Measurements from ENCODE around the gene SEMA3C.

Gene SEMA3C

GRCh38 chr7:80838643-80839042, 80.2 kb downstream of the SEMA3C start:
- no peaks in the 10 kb centered on the region for H3K9me3 ChIP-seq (ENCODE audit: control insufficient read depth, insufficient read depth, low read length)
- no peaks in the 10 kb centered on the region for H3F3A ChIP-seq (ENCODE audit: control insufficient read depth, insufficient read depth)
- no peaks in the 10 kb centered on the region for H3K9me2 ChIP-seq (replicated peaks; ENCODE audit: control insufficient read depth, low read length)
- H3K36me3 ChIP-seq (ENCODE audit: control insufficient read depth, low read length): no peaks in the 10 kb centered on the region
- TF ChIP-seq CTCF (IDR thresholded peaks at IDR 0.05; ENCODE audit: low read depth, low read length, poor library complexity, severe bottlenecking) (no peak), EZH2phosphoT487 (IDR thresholded peaks at IDR 0.05; ENCODE audit: borderline replicate concordance, low read length) (no peak)
- no peaks in the 10 kb centered on the region for H3K79me2 ChIP-seq (ENCODE audit: control insufficient read depth, low read length)
- H3K4me1 ChIP-seq (ENCODE audit: control insufficient read depth, low read length): no peaks in the 10 kb centered on the region
- H3K4me2 ChIP-seq (ENCODE audit: low read length): no peak overlapping the region
- no peaks in the 10 kb centered on the region for H4K20me1 ChIP-seq (ENCODE audit: control insufficient read depth, insufficient read depth, low read depth, low read length)
- H3K27ac ChIP-seq (ENCODE audit: low read depth, low read length): no peak overlapping the region
- H3K4me3 ChIP-seq (ENCODE audit: low read length): no peak overlapping the region
- H3K27me3 ChIP-seq (ENCODE audit: control insufficient read depth, low read length): no peaks in the 10 kb centered on the region

DNA sequence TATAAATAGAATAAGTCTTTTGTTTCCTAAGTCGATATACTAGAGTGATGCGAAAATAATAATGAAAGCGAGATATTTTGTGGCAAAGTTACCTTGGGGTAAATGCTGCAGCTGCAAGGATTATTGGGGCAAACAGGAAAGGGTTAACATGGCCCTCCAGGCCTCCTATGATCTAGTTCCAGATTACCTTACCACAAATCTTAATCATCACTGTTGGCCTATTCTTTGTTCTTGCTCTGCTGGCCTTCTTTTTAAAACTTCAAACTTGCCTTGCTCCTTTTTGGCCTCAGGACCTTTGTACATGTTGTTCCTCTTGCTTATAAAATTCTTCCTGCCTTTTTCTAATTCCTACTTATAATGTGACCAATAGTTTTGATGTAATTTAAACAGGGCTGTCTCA, 81.5 kb downstream of the SEMA3C start:
- no peak overlapping the region for H3K27ac ChIP-seq (ENCODE audit: low read depth, low read length)
- no peaks in the 10 kb centered on the region for H3K4me1 ChIP-seq (ENCODE audit: control insufficient read depth, low read length)
- no peaks in the 10 kb centered on the region for H3F3A ChIP-seq (ENCODE audit: control insufficient read depth, insufficient read depth)

GRCh38 chr7:80835251-80835650, 83.6 kb downstream of the SEMA3C start:
- no peaks in the 10 kb centered on the region for H3F3A ChIP-seq (ENCODE audit: control insufficient read depth, insufficient read depth)
- H3K79me2 ChIP-seq (ENCODE audit: control insufficient read depth, low read length): no peaks in the 10 kb centered on the region
- TF ChIP-seq EZH2phosphoT487 (IDR thresholded peaks at IDR 0.05; ENCODE audit: borderline replicate concordance, low read length) (no peak), CTCF (IDR thresholded peaks at IDR 0.05; ENCODE audit: low read depth, low read length, poor library complexity, severe bottlenecking) (no peak)
- H4K20me1 ChIP-seq (ENCODE audit: control insufficient read depth, insufficient read depth, low read depth, low read length): no peaks in the 10 kb centered on the region
- no peaks in the 10 kb centered on the region for H3K36me3 ChIP-seq (ENCODE audit: control insufficient read depth, low read length)
- H3K9me3 ChIP-seq (ENCODE audit: control insufficient read depth, insufficient read depth, low read length): no peaks in the 10 kb centered on the region
- no peak overlapping the region for H3K4me3 ChIP-seq (ENCODE audit: low read length)
- no peaks in the 10 kb centered on the region for H3K9me2 ChIP-seq (replicated peaks; ENCODE audit: control insufficient read depth, low read length)
- no peaks in the 10 kb centered on the region for H3K27me3 ChIP-seq (ENCODE audit: control insufficient read depth, low read length)
- H3K4me2 ChIP-seq (ENCODE audit: low read length): no peak overlapping the region
- H3K27ac ChIP-seq (ENCODE audit: low read depth, low read length): no peak overlapping the region
- no peaks in the 10 kb centered on the region for H3K4me1 ChIP-seq (ENCODE audit: control insufficient read depth, low read length)

More for the DNA sequence above, 81.5 kb downstream of the SEMA3C start:
- Histone ChIP-seq H3K4me3 (ENCODE audit: low read length) (no peak overlapping the region), H3K27me3 (ENCODE audit: control insufficient read depth, low read length) (no peaks in the 10 kb centered on the region), H3K4me2 (ENCODE audit: low read length) (no peak overlapping the region), H3K36me3 (ENCODE audit: control insufficient read depth, low read length) (no peaks in the 10 kb centered on the region), H3K9me3 (ENCODE audit: control insufficient read depth, insufficient read depth, low read length) (no peaks in the 10 kb centered on the region), H4K20me1 (ENCODE audit: control insufficient read depth, insufficient read depth, low read depth, low read length) (no peaks in the 10 kb centered on the region), H3K9me2 (replicated peaks; ENCODE audit: control insufficient read depth, low read length) (no peaks in the 10 kb centered on the region), H3K79me2 (ENCODE audit: control insufficient read depth, low read length) (no peaks in the 10 kb centered on the region)
- TF ChIP-seq CTCF (IDR thresholded peaks at IDR 0.05; ENCODE audit: low read depth, low read length, poor library complexity, severe bottlenecking) (no peak), EZH2phosphoT487 (IDR thresholded peaks at IDR 0.05; ENCODE audit: borderline replicate concordance, low read length) (no peak)

Data from DOHH2 (cell line).